ENCODE measurements around the gene KRTAP4-11.
"Not testable (repeated sequence)": the region's sequence is repeated elsewhere in the genome, so short reads cannot be mapped to it uniquely, and the experiment has no call there.

Gene KRTAP4-11

DNA sequence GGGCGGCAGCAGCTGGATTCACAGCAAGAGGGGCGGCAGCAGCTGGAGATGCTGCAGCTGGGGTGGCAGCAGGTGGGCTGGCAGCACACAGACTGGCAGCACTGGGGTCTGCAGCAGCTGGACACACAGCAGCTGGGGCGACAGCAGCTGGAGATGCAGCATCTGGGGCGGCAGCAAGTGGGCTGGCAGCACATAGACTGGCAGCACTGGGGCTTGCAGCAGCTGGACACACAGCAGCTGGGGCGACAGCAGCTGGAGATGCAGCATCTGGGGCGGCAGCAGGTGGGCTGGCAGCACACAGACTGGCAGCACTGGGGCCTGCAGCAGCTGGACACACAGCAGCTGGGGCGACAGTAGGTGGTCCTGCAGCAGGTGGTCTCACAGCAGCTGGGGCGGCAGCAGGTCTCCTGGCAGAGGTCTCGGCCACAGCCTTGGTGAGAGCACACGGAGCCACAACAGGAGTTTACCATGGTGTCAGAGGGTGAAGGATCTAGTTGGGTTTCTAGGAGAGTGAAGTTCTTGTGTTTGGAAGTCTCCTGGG, at the start of gene KRTAP4-11:
Gene KRTAP4-11 (minus strand): TSS at position 528 of the 541 bp plus-strand sequence. CDS start 58 bp downstream, at position 470.
- H3K4me3 ChIP-seq (ENCODE audit: low read depth, low read length); H3K27ac ChIP-seq (ENCODE audit: extremely low read depth, low read depth, low read length); H3K4me1 ChIP-seq (ENCODE audit: control insufficient read depth, insufficient read depth, low read length); POLR2A ChIA-PET; H3K36me3 ChIP-seq (ENCODE audit: control insufficient read depth in 2 of 2, insufficient read depth in 1 of 2, low read length in 2 of 2); H3K9me3 ChIP-seq (ENCODE audit: control insufficient read depth, insufficient read depth, low read depth, low read length): not testable (repeated sequence)
- CTCF ChIA-PET = interaction anchor here (0.7 kb wide), 1 partner anchor 45 kb away, joined by 4 read pairs; no protein-coding TSS in a partner anchor

GRCh38 chr17:41167561-41167960, 49.4 kb upstream of the KRTAP4-11 start:
- Histone ChIP-seq H3K36me3 (ENCODE audit: control insufficient read depth in 2 of 2, insufficient read depth in 1 of 2, low read length in 2 of 2) (no peaks in the 10 kb centered on the region), H3K9me3 (ENCODE audit: control insufficient read depth, insufficient read depth, low read depth, low read length) (no peaks in the 10 kb centered on the region), H3K4me1 (ENCODE audit: control insufficient read depth, insufficient read depth, low read length) (no peaks in the 10 kb centered on the region), H3K4me3 (ENCODE audit: low read depth, low read length) (no peak overlapping the region), H3K27ac (ENCODE audit: extremely low read depth, low read depth, low read length) (no peak overlapping the region)
- TF ChIP-seq ZSCAN16 (tag by site-specific recombination; IDR thresholded peaks at IDR 0.05) = no peak
- no peak for TF ChIP-seq PRDM6 (tag by site-specific recombination; IDR thresholded peaks at IDR 0.05)
- no peak for TF ChIP-seq ZNF433 (tag by site-specific recombination; IDR thresholded peaks at IDR 0.05; ENCODE audit: low read depth)
- TF ChIP-seq KLF9 (tag by site-specific recombination; IDR thresholded peaks at IDR 0.05; ENCODE audit: low read depth) = no peak
- TF ChIP-seq ZIC2 (tag by site-specific recombination; IDR thresholded peaks at IDR 0.05) = peak; percentile 62; the same call in 1 of the 2 replicates
- no peak for TF ChIP-seq ZNF266 (tag by site-specific recombination; IDR thresholded peaks at IDR 0.05; ENCODE audit: low read depth)
- TF ChIP-seq ZNF404 (tag by site-specific recombination; IDR thresholded peaks at IDR 0.05) = no peak
- CTCF ChIA-PET = interaction anchor here (1.1 kb wide), 1 partner anchor 383 kb away, joined by 3 read pairs; no protein-coding TSS in a partner anchor
- POLR2A ChIA-PET = no interaction called here

DNA sequence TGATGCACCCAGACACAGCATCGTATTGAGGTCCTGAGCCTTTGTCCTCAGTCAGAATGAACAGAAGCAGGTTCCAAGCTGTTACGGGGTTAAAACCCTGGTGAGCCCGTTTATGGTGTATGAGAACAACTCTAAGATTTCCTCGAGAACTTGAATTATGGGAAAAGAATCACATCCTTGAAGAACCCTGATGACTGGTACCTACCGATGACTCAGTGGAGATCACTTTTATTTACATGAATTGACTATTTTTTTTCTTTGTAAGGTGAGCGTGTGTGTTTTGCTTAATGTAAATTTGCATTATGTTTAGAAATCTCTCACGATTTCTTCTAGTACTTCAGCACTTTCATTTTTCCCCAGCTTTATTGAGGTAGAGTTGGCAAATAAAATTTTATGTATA, 45.7 kb upstream of the KRTAP4-11 start:
- Histone ChIP-seq H3K9me3 (ENCODE audit: control insufficient read depth, insufficient read depth, low read depth, low read length) (no peaks in the 10 kb centered on the region), H3K4me3 (ENCODE audit: low read depth, low read length) (no peak overlapping the region), H3K27ac (ENCODE audit: extremely low read depth, low read depth, low read length) (no peak overlapping the region), H3K36me3 (ENCODE audit: control insufficient read depth in 2 of 2, insufficient read depth in 1 of 2, low read length in 2 of 2) (no peaks in the 10 kb centered on the region), H3K4me1 (ENCODE audit: control insufficient read depth, insufficient read depth, low read length) (no peaks in the 10 kb centered on the region)
- CTCF ChIA-PET = interaction anchor here (0.9 kb wide), 1 partner anchor 603 kb away, joined by 4 read pairs; no protein-coding TSS in a partner anchor
- peak; percentile 25; the same call in 1 of the 2 replicates for TF ChIP-seq BCL6B (tag by site-specific recombination; IDR thresholded peaks at IDR 0.05)
- TF ChIP-seq, protein P1, sequence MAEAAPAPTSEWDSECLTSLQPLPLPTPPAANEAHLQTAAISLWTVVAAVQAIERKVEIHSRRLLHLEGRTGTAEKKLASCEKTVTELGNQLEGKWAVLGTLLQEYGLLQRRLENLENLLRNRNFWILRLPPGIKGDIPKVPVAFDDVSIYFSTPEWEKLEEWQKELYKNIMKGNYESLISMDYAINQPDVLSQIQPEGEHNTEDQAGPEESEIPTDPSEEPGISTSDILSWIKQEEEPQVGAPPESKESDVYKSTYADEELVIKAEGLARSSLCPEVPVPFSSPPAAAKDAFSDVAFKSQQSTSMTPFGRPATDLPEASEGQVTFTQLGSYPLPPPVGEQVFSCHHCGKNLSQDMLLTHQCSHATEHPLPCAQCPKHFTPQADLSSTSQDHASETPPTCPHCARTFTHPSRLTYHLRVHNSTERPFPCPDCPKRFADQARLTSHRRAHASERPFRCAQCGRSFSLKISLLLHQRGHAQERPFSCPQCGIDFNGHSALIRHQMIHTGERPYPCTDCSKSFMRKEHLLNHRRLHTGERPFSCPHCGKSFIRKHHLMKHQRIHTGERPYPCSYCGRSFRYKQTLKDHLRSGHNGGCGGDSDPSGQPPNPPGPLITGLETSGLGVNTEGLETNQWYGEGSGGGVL (tag by site-specific recombination; IDR thresholded peaks at IDR 0.05) = no peak
- no peak for TF ChIP-seq ZNF585B (tag by site-specific recombination; IDR thresholded peaks at IDR 0.05)
- TF ChIP-seq YY1 (tag by site-specific recombination; IDR thresholded peaks at IDR 0.05) = no peak
- TF ChIP-seq ZBTB17 (tag by site-specific recombination; IDR thresholded peaks at IDR 0.05) = 0 out of 2 replicates have a peak, but pooled peaks have one; percentile 34
- POLR2A ChIA-PET = no interaction called here

- Histone ChIP-seq H3K27ac (ENCODE audit: extremely low read depth, low read depth, low read length) (no peak within 1 kb of the TSS), H3K36me3 (ENCODE audit: control insufficient read depth in 2 of 2, insufficient read depth in 1 of 2, low read length in 2 of 2) (no peaks in the 10 kb centered on the region), H3K4me3 (ENCODE audit: low read depth, low read length) (no peak within 1 kb of the TSS), H3K9me3 (ENCODE audit: control insufficient read depth, insufficient read depth, low read depth, low read length) (no peaks in the 10 kb centered on the region), H3K4me1 (ENCODE audit: control insufficient read depth, insufficient read depth, low read length) (no peaks in the 10 kb centered on the region)
- CTCF ChIA-PET = no interaction called here
- POLR2A ChIA-PET = no interaction called here
- TF ChIP-seq ZNF830 (tag by site-specific recombination; IDR thresholded peaks at IDR 0.05; ENCODE audit: low read depth) = no peak
- TF ChIP-seq, protein P2, sequence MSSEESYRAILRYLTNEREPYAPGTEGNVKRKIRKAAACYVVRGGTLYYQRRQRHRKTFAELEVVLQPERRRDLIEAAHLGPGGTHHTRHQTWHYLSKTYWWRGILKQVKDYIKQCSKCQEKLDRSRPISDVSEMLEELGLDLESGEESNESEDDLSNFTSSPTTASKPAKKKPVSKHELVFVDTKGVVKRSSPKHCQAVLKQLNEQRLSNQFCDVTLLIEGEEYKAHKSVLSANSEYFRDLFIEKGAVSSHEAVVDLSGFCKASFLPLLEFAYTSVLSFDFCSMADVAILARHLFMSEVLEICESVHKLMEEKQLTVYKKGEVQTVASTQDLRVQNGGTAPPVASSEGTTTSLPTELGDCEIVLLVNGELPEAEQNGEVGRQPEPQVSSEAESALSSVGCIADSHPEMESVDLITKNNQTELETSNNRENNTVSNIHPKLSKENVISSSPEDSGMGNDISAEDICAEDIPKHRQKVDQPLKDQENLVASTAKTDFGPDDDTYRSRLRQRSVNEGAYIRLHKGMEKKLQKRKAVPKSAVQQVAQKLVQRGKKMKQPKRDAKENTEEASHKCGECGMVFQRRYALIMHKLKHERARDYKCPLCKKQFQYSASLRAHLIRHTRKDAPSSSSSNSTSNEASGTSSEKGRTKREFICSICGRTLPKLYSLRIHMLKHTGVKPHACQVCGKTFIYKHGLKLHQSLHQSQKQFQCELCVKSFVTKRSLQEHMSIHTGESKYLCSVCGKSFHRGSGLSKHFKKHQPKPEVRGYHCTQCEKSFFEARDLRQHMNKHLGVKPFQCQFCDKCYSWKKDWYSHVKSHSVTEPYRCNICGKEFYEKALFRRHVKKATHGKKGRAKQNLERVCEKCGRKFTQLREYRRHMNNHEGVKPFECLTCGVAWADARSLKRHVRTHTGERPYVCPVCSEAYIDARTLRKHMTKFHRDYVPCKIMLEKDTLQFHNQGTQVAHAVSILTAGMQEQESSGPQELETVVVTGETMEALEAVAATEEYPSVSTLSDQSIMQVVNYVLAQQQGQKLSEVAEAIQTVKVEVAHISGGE (tag by site-specific recombination; conservative IDR thresholded peaks at IDR 0.05; ENCODE audit: low read depth) = no peak
Measured at GRCh38 chr17:41160648-41161047, 42.5 kb upstream of the KRTAP4-11 start, which contains the start of gene KRTAP4-4. KRTAP4-4 (minus strand) TSS chr17:41160748; CDS start chr17:41160691, 57 bp downstream.

All from HEK293 (cell line).